Measurements from ENCODE around the gene FNBP1. TPM values are rescaled to one million over a fixed set of nuclear protein-coding genes. Genes with fewer than 3 reads are reported as not detected.

The FNBP1 gene
- total RNA-seq, 1 experiment from 2014 or later, result 53.6 TPM

- CTCF ChIA-PET, result no interaction called here
- no peaks in the 10 kb centered on the region for H3K36me3 ChIP-seq (ENCODE audit: control insufficient read depth, insufficient read depth, low read length)
- H3K27ac ChIP-seq (ENCODE audit: low read length), result no peak overlapping the region
- H3K4me3 ChIP-seq (ENCODE audit: low read depth in 2 of 2, low read length in 2 of 2), result no peak overlapping the region
- BruUV-seq (replicated peaks), result no TSS peak
- ATAC-seq (no peak), DNase-seq (ENCODE audit: low read depth, low spot score) (no peak)
- intact Hi-C loops (cut with micrococcal nuclease; ENCODE audit: unreplicated experiment) (no loop called here), in situ Hi-C loops (cut with HindIII; ENCODE audit: low pct_unique_long_range_greater_than_20kb, low sequenced_read_pairs) (no loop called here)
- TF ChIP-seq POLR2AphosphoS5 (IDR thresholded peaks at IDR 0.05; ENCODE audit: low read depth, low read length) (no peak), CTCF (IDR thresholded peaks at IDR 0.05) (no peak), SIN3A (IDR thresholded peaks at IDR 0.05; ENCODE audit: borderline replicate concordance, insufficient read depth, low read depth, low read length) (no peak), REST (IDR thresholded peaks at IDR 0.05; ENCODE audit: insufficient read depth in 1 of 2, low read depth in 2 of 2, low read length in 1 of 2) (no peak), TCF7L2 (IDR thresholded peaks at IDR 0.05; ENCODE audit: low read depth, low read length) (no peak)
- no peaks in the 10 kb centered on the region for H3K27me3 ChIP-seq (ENCODE audit: control insufficient read depth, insufficient read depth, low read length)
- H3K4me1 ChIP-seq (ENCODE audit: control insufficient read depth, insufficient read depth, low read length), result no peaks in the 10 kb centered on the region
- H3K9me3 ChIP-seq (ENCODE audit: control insufficient read depth, insufficient read depth, low read depth, low read length), result no peaks in the 10 kb centered on the region
- POLR2A ChIA-PET, result no interaction called here
Observed at GRCh38 chr9:129863059-129863690, 179.8 kb downstream of the FNBP1 start.

GRCh38 chr9:129861447-129861827 lies 181.6 kb downstream of the FNBP1 start:
- in situ Hi-C loops (cut with HindIII; ENCODE audit: low pct_unique_long_range_greater_than_20kb, low sequenced_read_pairs) (no loop called here), intact Hi-C loops (cut with micrococcal nuclease; ENCODE audit: unreplicated experiment) (no loop called here)
- DNase-seq (ENCODE audit: low read depth, low spot score) (no peak), ATAC-seq (no peak)
- H3K36me3 ChIP-seq (ENCODE audit: control insufficient read depth, insufficient read depth, low read length), result no peaks in the 10 kb centered on the region
- TF ChIP-seq REST (IDR thresholded peaks at IDR 0.05; ENCODE audit: insufficient read depth in 1 of 2, low read depth in 2 of 2, low read length in 1 of 2), result no peak
- no peak for TF ChIP-seq SIN3A (IDR thresholded peaks at IDR 0.05; ENCODE audit: borderline replicate concordance, insufficient read depth, low read depth, low read length)
- no peak for TF ChIP-seq TCF7L2 (IDR thresholded peaks at IDR 0.05; ENCODE audit: low read depth, low read length)
- TF ChIP-seq POLR2AphosphoS5 (IDR thresholded peaks at IDR 0.05; ENCODE audit: low read depth, low read length), result no peak
- no peak for TF ChIP-seq CTCF (IDR thresholded peaks at IDR 0.05)
- H3K27ac ChIP-seq (ENCODE audit: low read length), result no peak overlapping the region
- ChIA-PET CTCF (no interaction called here), POLR2A (no interaction called here)
- H3K27me3 ChIP-seq (ENCODE audit: control insufficient read depth, insufficient read depth, low read length), result no peaks in the 10 kb centered on the region
- H3K4me1 ChIP-seq (ENCODE audit: control insufficient read depth, insufficient read depth, low read length), result no peaks in the 10 kb centered on the region
- no TSS peak for BruUV-seq (replicated peaks)
- H3K4me3 ChIP-seq (ENCODE audit: low read depth in 2 of 2, low read length in 2 of 2), result no peak overlapping the region
- H3K9me3 ChIP-seq (ENCODE audit: control insufficient read depth, insufficient read depth, low read depth, low read length), result no peaks in the 10 kb centered on the region
